ENCODE data around the gene MMP24.

Gene MMP24

DNA sequence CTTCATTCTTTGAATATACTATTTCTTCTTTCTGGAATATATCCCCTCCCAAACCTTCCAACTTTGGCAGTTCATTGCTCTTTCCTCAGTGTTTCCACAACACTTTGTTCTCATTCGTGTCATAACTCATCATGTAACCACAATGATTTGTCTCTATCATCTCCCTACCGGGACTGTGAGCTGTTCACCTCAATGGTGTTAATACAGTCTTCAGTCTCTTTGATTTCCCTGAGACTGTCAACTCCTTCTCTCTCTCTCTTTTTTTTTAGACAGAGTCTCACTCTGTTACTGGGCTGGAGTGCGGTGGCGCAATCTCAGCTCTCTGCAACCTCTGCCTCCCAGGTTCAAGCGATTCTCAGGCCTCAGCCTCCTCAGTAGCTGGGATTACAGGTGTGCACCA lies 2.5 kb upstream of the MMP24 start:
- Histone ChIP-seq H3K27ac (ENCODE audit: low read length) (no peak overlapping the region), H3K36me3 (ENCODE audit: control insufficient read depth in 2 of 2, insufficient read depth in 2 of 2, low read length in 2 of 2) (peaks cover 0 to 3% of the 10 kb centered on the region in 2 donors), H3K9me3 (ENCODE audit: control insufficient read depth in 2 of 2, low read length in 2 of 2) (no peaks in the 10 kb centered on the region), H3K9ac (ENCODE audit: low read length in 2 of 2) (no peak overlapping the region), H3K27me3 (ENCODE audit: control insufficient read depth in 1 of 2, insufficient read depth in 2 of 2, low read length in 2 of 2) (no peaks in the 10 kb centered on the region), H3K4me3 (ENCODE audit: low read length in 2 of 2) (no peak overlapping the region), H3K4me1 (ENCODE audit: control insufficient read depth, insufficient read depth, low read length) (peaks cover 6% of the 10 kb centered on the region)

- Histone ChIP-seq H3K27ac (ENCODE audit: low read length) (no peak overlapping the region), H3K36me3 (ENCODE audit: control insufficient read depth in 2 of 2, insufficient read depth in 2 of 2, low read length in 2 of 2) (peaks cover 0 to 3% of the 10 kb centered on the region in 2 donors), H3K9me3 (ENCODE audit: control insufficient read depth in 2 of 2, low read length in 2 of 2) (no peaks in the 10 kb centered on the region), H3K9ac (ENCODE audit: low read length in 2 of 2) (no peak overlapping the region), H3K27me3 (ENCODE audit: control insufficient read depth in 1 of 2, insufficient read depth in 2 of 2, low read length in 2 of 2) (no peaks in the 10 kb centered on the region), H3K4me1 (ENCODE audit: control insufficient read depth, insufficient read depth, low read length) (peaks cover 6% of the 10 kb centered on the region), H3K4me3 (ENCODE audit: low read length in 2 of 2) (no peak overlapping the region)
Observed at GRCh38 chr20:35224536-35224935, 2.0 kb upstream of the MMP24 start.

GRCh38 chr20:35225319-35226125 lies 968 bp upstream of the MMP24 start:
- H3K4me3 ChIP-seq (ENCODE audit: low read length in 2 of 2): no peak overlapping the region
- H3K36me3 ChIP-seq (ENCODE audit: control insufficient read depth in 2 of 2, insufficient read depth in 2 of 2, low read length in 2 of 2): peaks cover 0 to 3% of the 10 kb centered on the region in 2 donors
- no peaks in the 10 kb centered on the region for H3K9me3 ChIP-seq (ENCODE audit: control insufficient read depth in 2 of 2, low read length in 2 of 2)
- H3K4me1 ChIP-seq (ENCODE audit: control insufficient read depth, insufficient read depth, low read length): peaks cover 6% of the 10 kb centered on the region
- no peak overlapping the region for H3K27ac ChIP-seq (ENCODE audit: low read length)
- no peaks in the 10 kb centered on the region for H3K27me3 ChIP-seq (ENCODE audit: control insufficient read depth in 1 of 2, insufficient read depth in 2 of 2, low read length in 2 of 2)
- H3K9ac ChIP-seq (ENCODE audit: low read length in 2 of 2): no peak overlapping the region

GRCh38 chr20:35226884-35227681 lies 593 bp downstream of the MMP24 start:
- peak overlapping the region in 1 of 2 donors; percentile 49 for H3K4me3 ChIP-seq (ENCODE audit: low read length in 2 of 2)

DNA sequence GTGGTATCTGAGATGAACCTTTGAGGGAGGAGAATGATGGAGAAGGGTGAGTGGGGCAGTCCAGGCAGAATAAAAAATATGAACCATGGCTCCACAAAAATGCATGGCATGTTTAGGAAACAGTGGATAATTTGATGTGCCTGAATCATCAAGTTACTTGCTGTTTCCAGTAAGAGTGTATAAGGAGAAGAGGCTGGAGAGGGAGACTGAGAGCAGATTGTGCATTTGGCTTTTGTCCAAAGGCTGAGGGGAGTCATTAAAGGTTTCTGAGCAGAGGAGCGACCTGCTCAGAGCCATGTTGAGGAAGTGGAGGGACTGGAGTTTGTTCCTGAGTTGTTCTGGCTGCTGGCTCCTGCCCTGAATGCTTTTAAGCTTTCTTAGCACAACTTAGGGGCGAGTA lies 6.1 kb downstream of the MMP24 start:
- H3K27me3 ChIP-seq (ENCODE audit: control insufficient read depth in 1 of 2, insufficient read depth in 2 of 2, low read length in 2 of 2): no peaks in the 10 kb centered on the region
- H3K36me3 ChIP-seq (ENCODE audit: control insufficient read depth in 2 of 2, insufficient read depth in 2 of 2, low read length in 2 of 2): peaks cover 5 to 16% of the 10 kb centered on the region in 2 donors
- H3K4me3 ChIP-seq (ENCODE audit: low read length in 2 of 2): no peak overlapping the region
- no peak overlapping the region for H3K9ac ChIP-seq (ENCODE audit: low read length in 2 of 2)
- H3K27ac ChIP-seq (ENCODE audit: low read length): no peak overlapping the region
- no peaks in the 10 kb centered on the region for H3K9me3 ChIP-seq (ENCODE audit: control insufficient read depth in 2 of 2, low read length in 2 of 2)
- no peaks in the 10 kb centered on the region for H3K4me1 ChIP-seq (ENCODE audit: control insufficient read depth, insufficient read depth, low read length)

More at GRCh38 chr20:35226884-35227681, 593 bp downstream of the MMP24 start:
- Histone ChIP-seq H3K9ac (ENCODE audit: low read length in 2 of 2) (no peak overlapping the region), H3K4me1 (ENCODE audit: control insufficient read depth, insufficient read depth, low read length) (peaks cover 6% of the 10 kb centered on the region), H3K27me3 (ENCODE audit: control insufficient read depth in 1 of 2, insufficient read depth in 2 of 2, low read length in 2 of 2) (no peaks in the 10 kb centered on the region), H3K9me3 (ENCODE audit: control insufficient read depth in 2 of 2, low read length in 2 of 2) (no peaks in the 10 kb centered on the region), H3K27ac (ENCODE audit: low read length) (no peak overlapping the region), H3K36me3 (ENCODE audit: control insufficient read depth in 2 of 2, insufficient read depth in 2 of 2, low read length in 2 of 2) (peaks cover 0 to 6% of the 10 kb centered on the region in 2 donors)

- H3K4me3 ChIP-seq (ENCODE audit: low read length in 2 of 2): no peak overlapping the region
- H3K27ac ChIP-seq (ENCODE audit: low read length): no peak overlapping the region
- H3K9ac ChIP-seq (ENCODE audit: low read length in 2 of 2): no peak overlapping the region
- H3K36me3 ChIP-seq (ENCODE audit: control insufficient read depth in 2 of 2, insufficient read depth in 2 of 2, low read length in 2 of 2): peaks cover 5 to 16% of the 10 kb centered on the region in 2 donors
- no peaks in the 10 kb centered on the region for H3K9me3 ChIP-seq (ENCODE audit: control insufficient read depth in 2 of 2, low read length in 2 of 2)
- H3K4me1 ChIP-seq (ENCODE audit: control insufficient read depth, insufficient read depth, low read length): no peaks in the 10 kb centered on the region
- H3K27me3 ChIP-seq (ENCODE audit: control insufficient read depth in 1 of 2, insufficient read depth in 2 of 2, low read length in 2 of 2): no peaks in the 10 kb centered on the region
Observed at GRCh38 chr20:35235881-35236280, 9.4 kb downstream of the MMP24 start.

- H3K36me3 ChIP-seq (ENCODE audit: control insufficient read depth in 2 of 2, insufficient read depth in 2 of 2, low read length in 2 of 2): peaks cover 5 to 11% of the 10 kb centered on the region in 2 donors
- no peak overlapping the region for H3K4me3 ChIP-seq (ENCODE audit: low read length in 2 of 2)
- H3K9me3 ChIP-seq (ENCODE audit: control insufficient read depth in 2 of 2, low read length in 2 of 2): no peaks in the 10 kb centered on the region
- no peak overlapping the region for H3K27ac ChIP-seq (ENCODE audit: low read length)
- H3K9ac ChIP-seq (ENCODE audit: low read length in 2 of 2): no peak overlapping the region
- H3K4me1 ChIP-seq (ENCODE audit: control insufficient read depth, insufficient read depth, low read length): no peaks in the 10 kb centered on the region
- no peaks in the 10 kb centered on the region for H3K27me3 ChIP-seq (ENCODE audit: control insufficient read depth in 1 of 2, insufficient read depth in 2 of 2, low read length in 2 of 2)
Observed at GRCh38 chr20:35237486-35237885, 11.0 kb downstream of the MMP24 start.

DNA sequence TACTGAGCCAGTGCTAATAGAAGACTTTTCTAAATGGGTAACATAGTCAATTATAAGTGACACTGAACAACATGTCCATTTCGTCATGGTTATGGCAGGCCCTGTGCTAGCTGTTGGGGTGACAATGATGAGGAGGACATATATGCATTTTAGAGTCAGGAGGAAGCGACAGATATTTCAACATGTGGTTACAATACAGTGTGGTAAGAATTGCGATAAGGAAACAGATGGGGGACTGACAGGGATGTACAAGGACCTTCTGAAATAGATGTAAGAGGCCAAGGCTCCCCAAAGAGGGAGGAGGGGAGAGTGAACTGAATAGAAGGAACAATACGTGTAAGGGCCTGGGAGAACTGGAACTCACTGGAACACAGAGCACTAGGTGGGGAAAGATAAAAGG lies 11.7 kb downstream of the MMP24 start:
- Histone ChIP-seq H3K27ac (ENCODE audit: low read length) (no peak overlapping the region), H3K4me3 (ENCODE audit: low read length in 2 of 2) (no peak overlapping the region), H3K36me3 (ENCODE audit: control insufficient read depth in 2 of 2, insufficient read depth in 2 of 2, low read length in 2 of 2) (peaks cover 5 to 11% of the 10 kb centered on the region in 2 donors), H3K27me3 (ENCODE audit: control insufficient read depth in 1 of 2, insufficient read depth in 2 of 2, low read length in 2 of 2) (no peaks in the 10 kb centered on the region), H3K9ac (ENCODE audit: low read length in 2 of 2) (no peak overlapping the region), H3K9me3 (ENCODE audit: control insufficient read depth in 2 of 2, low read length in 2 of 2) (no peaks in the 10 kb centered on the region), H3K4me1 (ENCODE audit: control insufficient read depth, insufficient read depth, low read length) (no peaks in the 10 kb centered on the region)

DNA sequence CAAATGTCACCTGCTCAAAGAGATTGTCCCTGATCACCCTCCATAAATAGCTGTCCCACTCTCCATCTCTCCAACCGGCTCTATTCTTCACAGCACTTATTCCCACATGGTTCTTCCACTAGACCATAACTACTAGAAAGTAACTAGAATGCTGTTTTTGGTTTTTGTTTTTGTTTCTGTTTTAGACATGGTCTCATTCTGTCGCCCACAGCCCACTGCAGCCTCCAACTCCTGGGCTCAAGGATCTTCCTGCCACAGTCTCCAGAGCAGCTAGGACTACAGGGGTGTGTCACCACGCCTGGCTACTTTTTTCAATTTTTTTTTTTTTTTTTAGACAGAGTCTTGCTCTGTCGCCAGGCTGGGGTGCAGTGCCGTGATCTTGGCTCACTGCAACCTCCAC lies 12.2 kb downstream of the MMP24 start:
- H3K9me3 ChIP-seq (ENCODE audit: control insufficient read depth in 2 of 2, low read length in 2 of 2): no peaks in the 10 kb centered on the region
- H3K4me1 ChIP-seq (ENCODE audit: control insufficient read depth, insufficient read depth, low read length): no peaks in the 10 kb centered on the region
- H3K36me3 ChIP-seq (ENCODE audit: control insufficient read depth in 2 of 2, insufficient read depth in 2 of 2, low read length in 2 of 2): peaks cover 5 to 11% of the 10 kb centered on the region in 2 donors
- H3K27ac ChIP-seq (ENCODE audit: low read length): no peak overlapping the region
- H3K4me3 ChIP-seq (ENCODE audit: low read length in 2 of 2): no peak overlapping the region
- no peaks in the 10 kb centered on the region for H3K27me3 ChIP-seq (ENCODE audit: control insufficient read depth in 1 of 2, insufficient read depth in 2 of 2, low read length in 2 of 2)
- H3K9ac ChIP-seq (ENCODE audit: low read length in 2 of 2): no peak overlapping the region

GRCh38 chr20:35240083-35240810 lies 13.8 kb downstream of the MMP24 start:
- H3K27me3 ChIP-seq (ENCODE audit: control insufficient read depth in 1 of 2, insufficient read depth in 2 of 2, low read length in 2 of 2): no peaks in the 10 kb centered on the region

More at GRCh38 chr20:35240083-35240810, 13.8 kb downstream of the MMP24 start:
- H3K4me1 ChIP-seq (ENCODE audit: control insufficient read depth, insufficient read depth, low read length): no peaks in the 10 kb centered on the region
- no peaks in the 10 kb centered on the region for H3K9me3 ChIP-seq (ENCODE audit: control insufficient read depth in 2 of 2, low read length in 2 of 2)
- H3K9ac ChIP-seq (ENCODE audit: low read length in 2 of 2): no peak overlapping the region
- H3K36me3 ChIP-seq (ENCODE audit: control insufficient read depth in 2 of 2, insufficient read depth in 2 of 2, low read length in 2 of 2): peaks cover 5 to 6% of the 10 kb centered on the region in 2 donors
- H3K4me3 ChIP-seq (ENCODE audit: low read length in 2 of 2): no peak overlapping the region
- no peak overlapping the region for H3K27ac ChIP-seq (ENCODE audit: low read length)
